Measurements from ENCODE around the gene ZBP1.
A peak's percentile ranks its signal among the peaks of the same experiment; 100 is the strongest.

Gene ZBP1

DNA sequence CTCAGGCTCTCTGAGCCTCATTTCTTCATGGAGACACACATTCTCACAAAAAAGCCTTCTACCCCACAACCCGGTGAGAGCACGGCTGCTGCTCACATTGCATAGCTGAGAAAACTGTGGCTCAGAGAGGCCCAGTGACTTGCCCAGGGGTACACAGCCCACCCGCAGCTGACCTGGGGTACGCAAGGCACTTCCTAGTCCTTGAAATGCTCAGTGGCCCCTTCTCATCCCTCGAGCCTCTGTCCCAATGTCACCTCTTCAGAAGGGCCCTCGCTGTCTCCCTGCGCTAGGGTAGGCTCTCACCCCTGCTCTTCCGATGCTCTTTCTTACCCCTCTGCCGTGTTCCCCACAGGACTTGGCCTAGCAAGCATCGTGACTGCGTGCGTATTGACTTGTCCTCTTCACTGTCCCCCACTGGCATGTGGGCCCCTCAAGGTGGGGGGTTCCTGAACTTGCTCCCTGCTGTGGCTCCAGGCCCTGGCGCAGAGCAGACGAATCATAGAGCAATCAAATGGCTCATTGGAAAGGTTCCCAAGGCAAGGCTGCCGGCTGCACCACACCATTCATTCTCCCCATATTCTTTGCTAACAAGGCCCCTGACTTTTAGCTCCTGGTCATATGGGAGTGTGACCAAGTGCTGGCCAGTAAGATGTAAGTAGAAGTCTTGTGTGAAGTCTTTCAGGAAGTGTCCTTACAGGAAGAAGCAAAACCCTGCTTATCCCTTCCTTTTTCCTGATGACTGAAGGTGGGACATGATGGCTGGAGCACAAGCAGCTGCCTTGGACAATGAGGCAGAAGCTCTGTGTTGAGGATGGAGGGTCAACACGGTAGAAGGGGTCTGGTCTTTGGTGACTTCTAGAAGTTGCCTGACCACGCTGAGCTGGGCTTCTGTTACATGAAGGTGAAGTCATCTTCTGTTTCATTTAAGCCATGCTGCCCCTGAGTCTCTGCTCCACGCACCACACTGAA is 36.7 kb downstream of the ZBP1 start:
- DNase-seq, result no peak

DNA sequence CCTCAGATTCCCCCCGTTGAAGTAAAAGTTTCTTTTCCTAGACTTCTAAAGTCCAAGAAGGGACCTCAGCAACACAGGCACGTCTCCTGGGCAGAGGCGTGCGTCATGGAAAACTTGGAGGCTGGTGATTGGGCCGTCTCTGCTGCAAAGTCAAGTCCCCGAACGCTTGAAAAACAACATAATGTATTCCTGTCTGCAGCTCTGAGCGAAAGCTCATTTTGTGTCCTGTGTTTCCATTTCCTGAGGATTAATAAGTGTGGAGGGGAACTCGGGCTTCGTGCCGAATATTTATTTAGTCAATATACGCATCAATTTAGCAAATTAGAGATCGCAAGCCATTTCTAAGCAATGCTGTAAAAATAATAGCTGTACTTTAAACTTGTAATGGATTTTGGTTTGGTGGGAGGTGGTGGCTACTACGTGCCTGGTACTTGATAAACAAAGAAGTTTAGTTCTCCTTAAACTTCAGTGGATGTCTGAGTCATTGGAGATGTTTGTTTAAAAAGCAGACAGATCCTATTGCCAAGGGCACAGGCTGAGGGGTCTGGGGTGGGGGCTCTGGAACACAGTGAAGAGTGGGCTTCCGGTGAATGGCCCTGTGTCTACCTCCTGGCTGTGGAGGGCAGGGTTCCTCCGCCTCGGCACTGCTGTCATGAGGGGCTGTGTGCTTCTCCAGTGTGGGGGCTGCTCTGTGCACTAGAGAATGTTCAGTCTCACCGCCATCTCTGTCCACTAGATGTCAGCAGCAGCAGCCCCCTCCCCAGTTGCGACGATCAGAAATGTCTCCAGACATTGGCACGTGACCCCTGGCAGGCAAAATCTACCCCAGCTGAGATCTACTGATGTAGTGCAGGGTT is 37.6 kb downstream of the ZBP1 start:
- peak; percentile 47 for DNase-seq

DNA sequence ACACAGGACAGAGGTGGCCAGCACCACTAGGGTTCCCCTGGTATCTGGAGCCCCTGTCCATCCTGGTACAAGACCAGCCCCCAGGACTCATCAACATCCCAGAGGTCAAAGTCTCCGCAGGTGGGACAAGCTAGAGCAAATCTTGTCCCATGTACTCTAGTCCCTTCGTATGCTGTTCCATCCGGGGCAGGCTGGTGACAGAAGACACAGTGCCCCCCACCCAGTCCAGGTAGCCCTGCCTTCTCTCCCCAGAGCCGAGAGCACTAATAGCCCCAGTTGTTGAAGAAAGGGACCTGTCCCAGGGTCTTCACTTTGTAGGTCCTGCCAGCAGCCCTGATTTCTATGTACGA is 38.2 kb downstream of the ZBP1 start:
- no peak for DNase-seq

DNA sequence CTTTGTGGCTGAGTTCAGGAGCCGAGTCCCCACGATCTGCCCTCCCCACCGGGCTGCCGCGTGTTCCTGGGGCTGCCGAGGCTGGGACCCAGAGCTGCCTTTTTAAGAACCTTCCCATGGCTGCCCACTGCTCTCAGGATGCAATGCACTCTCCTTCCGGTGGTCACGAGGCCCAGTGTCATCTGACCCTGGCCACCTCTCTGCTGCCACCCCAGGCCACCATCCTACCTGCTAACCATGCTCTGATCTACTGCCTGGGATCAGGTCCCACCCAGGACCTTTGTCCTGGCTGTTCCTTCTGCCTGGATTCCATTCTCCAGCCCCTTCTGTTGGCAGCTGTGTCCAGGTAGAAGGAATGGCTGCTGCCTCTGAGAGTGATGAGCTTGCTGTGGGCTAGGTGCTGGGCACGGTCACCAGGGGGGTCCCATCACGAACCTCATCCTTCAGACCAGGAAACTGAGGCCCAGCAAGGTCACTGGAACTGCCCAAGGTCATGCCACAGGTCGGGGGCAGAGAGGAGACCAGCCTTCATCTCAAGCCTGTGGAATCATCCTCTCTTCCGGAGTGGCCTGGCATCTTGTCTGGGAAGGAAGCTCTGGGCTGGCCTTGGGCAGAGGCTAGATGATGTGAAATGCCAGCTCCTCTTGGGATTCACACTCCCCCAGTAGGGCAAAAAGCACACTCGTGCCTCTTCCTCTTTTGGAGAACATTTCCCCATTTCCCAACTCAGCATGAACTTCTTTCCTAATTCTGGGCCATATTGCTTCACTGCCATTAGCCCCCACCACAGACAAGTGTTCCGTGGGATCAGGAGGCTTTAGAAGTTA is 38.8 kb downstream of the ZBP1 start:
- DNase-seq, result no peak

DNA sequence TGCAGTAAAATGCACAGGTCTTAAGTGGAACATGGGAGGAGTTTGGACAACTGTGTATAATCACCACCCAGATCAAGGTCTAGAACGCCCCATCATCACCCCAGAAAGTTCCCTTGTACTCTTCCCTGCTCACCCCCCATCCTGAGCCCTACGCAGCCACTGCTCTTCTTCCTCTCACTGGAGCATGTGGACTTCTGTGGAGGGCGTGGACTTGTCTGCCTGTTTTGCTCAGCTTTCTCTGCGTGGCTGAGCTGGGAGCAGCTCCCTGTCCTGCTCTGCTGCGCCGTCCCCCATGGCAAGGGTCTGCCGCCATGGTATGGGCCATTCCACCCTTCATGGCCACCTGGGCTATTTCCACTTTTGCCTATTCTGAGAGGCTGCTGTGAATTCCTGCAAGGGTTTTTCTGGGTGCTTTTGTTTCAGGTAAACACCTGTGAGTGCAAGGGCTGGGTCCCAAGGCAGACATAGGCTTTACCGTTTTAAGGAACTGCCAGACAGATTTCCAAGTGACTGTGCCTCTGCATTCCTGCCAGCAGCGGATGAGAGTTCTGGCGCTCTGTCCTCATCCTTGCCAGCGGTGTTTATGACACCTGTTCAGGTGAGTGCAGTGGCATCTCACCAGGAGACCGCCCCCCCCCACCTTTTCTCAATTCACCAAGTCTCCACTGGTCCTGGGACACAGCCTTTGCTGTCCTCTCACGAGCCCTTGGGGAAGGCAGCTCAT is 39.6 kb downstream of the ZBP1 start:
- DNase-seq, result no peak

DNA sequence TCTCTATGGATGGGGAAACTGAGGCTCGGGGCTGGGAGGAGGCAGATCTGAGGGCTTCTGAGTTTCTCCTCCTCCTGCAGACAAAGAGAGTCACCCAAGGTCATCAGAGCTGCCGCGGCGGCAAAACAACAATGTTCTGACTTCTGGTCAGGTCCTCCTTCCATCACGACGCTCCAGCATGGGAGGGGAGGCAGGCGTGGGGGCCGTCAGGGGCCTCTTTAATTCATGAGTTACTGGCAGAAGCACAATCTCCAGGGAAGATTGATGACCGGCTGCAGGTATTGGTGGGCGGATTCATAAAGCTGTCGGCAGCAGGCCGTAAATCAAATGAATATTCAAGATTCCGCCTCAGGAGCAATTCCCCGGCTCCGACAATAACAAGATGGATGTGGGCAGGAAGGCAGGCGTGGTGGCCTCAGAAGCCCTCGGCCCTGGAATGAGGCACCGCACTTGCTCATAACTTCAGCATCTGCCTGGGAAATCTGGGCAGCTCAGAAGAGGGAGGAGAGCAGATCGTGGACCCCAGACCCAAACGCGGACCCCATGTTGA is 40.3 kb downstream of the ZBP1 start:
- no peak for DNase-seq

DNA sequence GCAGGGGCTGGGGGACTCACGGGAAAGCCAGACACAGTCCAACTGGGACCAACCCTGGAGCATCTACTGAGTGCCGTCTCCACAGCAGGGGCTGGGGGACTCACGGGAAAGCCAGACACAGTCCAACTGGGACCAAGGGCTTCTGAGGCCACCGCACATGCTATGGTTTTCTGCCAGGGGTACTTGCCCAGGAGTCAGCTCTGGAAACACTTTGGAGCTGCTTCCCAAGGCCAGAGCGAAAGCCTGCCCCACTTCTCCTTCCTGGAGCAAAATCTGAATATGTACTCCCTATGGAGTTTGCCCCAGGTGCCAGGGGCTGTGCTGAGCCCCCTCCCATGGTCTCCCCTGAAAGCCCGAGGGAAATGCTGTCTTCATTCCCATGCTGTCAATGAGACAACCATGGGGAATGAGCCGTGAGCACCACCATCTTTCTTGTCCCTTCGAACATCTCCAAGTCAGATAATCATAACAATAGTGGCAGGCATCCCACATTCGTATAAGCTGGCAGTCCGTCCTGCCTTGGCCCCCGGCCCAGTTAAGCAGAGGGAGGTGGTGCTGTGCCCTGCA is 40.8 kb downstream of the ZBP1 start:
- DNase-seq, result no peak

DNA sequence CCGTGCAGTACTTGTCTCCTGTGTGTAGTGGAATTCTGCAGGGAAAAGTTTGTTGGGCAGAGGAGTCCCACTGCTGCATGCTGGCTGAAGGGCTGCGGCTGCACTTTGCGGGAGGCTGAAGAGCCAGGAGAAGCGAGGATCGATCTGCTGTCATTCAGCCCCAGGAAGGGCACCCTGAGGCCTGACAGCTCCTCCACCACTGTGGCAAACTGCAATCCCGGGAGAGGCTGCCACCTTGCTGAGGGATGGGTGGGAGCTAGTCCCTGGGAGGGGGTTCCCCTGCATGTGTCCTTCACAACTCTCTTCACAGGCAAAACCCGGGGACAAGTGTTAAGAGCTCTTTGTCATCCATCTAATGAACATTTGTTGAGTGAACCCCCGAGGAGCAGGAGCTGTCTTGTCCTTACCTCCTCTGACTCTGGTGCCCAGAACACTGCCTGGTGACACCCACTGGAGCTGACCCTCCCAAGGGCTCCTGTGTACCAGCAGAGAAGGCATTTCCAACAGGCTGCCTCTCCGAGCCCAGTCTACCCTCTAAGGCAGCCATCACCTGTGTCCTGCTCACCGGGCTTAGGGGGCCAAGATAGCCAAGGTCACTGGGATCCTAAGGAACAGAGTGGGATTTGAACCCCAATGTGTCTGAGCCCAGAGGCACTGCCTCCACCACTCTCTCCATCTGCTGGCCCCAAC is 41.6 kb downstream of the ZBP1 start:
- DNase-seq, result no peak

DNA sequence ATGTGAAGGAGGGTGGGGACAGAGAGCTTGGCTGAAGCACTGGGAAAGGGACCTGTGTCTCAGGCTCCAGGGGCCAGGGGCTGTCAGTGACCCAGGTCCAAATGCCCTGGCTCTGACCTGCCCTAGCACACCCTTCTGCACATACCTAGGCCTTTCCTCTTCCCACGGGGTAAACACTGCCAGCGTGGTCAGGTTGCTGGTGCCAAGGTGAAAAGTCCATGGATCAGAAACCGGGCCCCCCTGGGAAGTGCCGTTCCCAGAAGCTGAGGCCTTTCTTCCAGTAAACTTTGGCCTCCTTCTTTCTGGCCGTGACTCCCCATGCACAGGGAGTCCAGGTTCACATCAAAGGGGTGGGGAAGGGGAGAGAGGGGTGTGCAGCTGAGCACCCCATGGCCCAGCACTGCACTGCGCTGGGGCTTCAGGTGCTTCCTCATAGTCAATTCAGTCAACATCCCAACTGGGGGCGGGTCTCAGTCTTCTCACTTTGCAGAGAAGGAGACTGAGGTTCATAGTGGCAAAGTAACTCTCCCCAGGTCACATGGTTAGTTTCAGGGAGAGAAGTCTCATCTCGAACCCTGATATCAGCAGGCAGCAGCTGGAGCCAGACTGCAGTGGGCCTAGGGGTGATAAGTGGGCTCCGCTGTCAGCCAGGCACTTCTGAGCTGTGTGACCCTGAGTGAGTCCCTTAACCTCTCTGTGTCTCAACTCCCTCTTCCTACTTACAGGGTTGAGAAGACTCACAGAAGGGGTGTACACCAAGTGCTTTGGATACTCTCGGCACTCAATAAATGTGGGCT is 42.3 kb downstream of the ZBP1 start:
- no peak for DNase-seq

DNA sequence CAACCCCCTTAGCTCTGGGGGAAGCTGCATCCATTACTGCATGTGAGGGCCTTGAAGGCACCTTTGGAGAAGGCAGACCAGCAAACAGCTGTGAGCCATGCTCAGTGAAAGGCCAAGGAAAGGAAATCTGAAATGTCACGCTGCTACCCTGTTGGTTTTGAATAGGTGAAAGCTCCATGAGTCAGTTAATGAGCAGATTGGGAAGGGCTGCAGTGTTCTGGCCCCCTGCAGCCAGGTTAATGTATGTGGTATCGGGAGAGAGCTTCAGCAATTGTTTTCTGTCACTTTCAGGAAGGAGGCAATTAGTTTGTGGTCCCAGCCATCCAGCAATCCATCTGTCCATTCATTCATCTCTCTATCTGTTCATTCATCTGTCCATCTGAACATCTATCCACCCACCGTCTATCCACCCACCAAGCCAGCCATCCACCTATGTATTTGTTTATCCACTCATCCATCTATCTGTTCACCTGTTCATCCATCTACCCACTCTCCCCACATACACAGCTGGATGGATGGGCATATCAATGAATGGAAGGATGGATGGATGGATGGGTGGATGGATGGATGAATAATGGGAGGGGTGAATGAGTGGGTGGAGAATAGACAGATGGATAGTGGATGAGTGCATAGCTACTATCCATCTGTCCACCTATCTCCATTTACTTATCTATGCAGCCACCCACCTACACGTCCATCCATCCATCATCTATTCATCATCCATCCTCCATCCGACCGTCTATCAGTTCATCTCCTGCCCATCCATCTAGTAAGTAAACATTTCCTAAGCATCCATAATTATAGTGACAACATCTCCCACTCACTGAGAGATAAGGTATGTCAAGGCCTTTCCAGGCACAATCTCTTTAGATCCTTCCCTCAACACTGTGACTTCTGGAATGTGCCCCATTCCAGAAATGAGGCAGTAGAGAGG is 43.3 kb downstream of the ZBP1 start:
- DNase-seq, result peak; percentile 27

DNA sequence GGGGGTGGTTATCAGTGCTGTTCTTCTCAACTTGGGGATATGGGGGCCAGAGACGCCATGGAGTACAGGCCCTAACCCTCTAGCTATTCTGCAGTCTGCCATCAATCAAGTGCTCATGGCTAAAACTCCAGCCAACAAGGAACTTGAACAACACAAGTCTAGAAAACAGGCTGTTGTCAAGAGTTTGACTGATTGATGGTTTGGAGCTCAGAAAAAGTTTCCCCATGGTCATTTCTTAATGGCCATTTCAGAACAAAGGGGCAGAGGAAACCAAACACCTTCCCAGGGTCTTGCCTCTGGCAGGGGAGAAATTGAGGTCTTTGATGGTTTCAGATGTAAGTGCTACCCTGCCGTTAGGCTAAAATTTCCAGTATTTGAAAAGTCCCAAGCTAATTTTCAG is 44.2 kb downstream of the ZBP1 start:
- DNase-seq, result no peak

DNA sequence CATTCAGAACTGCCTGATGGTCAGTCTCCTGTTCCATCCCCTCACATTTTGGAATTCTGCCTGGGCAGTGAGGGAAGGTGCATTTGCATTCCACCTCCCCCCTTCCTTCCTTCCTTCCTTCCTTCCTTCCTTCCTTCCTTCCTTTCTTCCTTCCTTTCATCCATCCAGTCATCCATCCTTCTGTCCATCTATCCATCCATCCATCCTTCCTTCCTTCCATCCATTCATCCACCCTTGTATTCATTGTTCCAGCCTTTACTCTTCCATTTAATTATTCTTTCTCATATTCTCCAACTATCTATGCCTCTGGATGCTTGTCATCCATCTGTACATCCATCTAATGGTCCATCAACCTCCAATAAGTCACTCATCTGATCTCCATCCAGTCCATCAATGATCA is 45.3 kb downstream of the ZBP1 start:
- DNase-seq, result no peak

DNA sequence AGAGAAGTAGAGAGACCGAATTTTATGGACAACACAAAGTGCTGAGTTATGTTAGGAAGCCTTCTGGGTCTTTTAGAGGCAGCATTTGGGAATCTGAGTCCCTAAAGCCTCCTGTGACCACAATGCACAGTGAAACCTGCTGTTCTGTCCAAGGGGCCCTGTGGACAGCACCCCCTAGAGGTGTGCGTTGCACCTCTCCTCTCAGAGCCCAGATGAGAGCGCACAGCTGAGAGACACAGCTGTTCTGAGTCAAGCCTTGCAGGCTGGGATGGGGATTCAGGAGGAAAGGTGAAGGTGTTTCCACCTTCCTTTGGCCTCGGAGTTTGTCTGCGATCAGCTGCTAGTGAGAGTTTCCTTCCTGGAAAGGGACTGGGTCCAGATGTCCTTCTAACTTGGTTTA is 46.3 kb downstream of the ZBP1 start:
- DNase-seq, result no peak

DNA sequence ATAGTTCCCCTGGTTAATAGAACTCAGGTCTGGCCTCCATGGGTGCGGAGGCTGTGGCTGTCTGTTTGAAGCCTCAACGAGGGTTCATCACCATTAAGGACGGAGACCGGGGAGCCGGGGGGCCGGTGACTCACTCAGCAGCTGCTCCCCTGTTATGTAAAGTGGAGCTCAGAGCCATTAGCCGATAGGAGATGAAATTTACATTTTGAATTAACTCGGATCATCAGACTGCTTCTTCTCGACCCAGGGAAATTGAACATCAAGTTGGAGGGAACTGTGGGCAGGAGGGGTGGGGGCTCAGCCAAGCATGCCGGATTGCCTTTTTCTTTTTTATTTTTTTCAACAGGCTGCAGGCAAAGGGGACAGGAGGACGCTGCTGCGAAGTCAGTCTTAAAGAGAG is 47.0 kb downstream of the ZBP1 start:
- DNase-seq, result no peak

DNA sequence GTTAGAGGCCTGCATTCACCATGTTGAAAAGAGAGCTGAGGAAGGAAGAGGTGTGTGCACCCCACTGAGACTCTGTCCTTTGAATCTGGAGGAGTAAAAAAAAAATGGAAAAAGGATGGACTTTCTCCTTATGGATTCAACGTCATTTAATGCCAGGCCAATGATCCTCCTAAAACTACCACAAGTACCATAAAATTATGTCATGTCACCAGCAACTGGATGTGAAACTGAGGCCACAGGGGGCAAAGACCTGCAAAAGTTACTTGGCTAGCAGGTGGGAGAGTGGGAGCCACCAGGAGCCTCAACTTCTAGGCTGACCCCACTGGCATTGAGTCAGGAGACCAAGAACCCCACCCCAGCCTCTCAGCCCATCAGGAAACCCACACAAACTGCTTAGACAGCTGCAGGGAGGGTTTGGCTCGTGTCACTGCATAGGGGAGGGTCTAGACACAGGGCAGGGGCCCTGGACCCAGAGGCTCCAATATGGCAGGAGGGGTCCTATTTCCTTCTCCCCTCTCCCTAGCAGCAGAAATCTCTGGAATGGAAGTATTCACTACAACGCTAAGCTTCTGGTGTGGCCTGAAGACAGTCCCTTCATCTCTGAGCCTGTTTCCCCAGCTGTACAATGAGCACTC is 48.3 kb downstream of the ZBP1 start:
- DNase-seq, result no peak

DNA sequence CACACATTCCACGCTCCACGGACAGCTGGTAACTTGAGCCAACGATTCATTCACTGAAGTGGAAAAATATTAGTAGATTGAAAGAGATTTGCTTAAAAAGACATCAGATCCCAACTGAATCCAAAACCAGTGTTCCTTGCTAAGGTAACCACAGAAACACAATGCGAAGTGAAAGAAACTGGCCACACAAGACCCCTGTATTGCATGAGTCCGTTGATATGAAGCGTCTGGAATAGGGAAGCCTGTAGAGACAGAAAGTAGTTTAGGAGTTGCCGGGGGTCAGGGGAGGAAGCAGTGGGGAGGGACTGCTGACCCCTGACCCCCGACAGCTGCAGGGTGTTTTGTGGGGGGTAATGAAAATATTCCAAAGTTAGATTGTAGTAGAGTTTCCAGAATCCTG is 49.3 kb downstream of the ZBP1 start:
- DNase-seq, result no peak

DNA sequence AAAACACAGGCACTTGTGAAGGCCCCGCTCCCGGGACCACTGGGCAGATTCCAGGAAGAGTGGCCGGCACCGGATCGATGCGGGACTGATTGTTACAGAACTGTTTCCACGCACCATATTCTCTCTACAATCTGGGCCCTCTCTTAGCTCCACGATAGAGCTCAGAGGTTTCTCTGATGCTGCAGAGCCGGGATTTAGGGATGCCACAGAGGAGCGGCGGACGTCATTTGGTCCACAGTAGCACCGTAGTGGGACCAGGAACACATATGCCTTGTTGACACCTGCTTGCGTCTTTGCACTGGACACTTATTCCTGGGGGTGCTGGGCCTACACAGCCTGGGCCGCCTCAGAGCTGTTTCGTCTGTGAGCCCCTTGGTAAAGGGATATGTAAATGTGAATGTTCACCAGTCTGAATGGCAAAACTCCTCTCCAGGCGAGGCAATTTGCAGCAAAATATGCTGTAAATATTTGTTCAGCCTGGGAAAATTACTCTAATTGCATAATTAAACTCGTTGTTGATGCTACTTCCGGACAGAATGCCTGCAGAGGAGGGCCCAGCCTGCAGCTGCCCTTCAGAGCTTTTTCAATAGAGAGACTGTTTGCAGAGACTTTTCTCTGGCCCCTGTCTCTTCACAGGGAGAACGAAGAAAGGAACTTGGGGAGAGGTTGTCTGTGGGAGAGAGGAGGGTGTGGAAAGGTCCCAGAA is 49.9 kb downstream of the ZBP1 start:
- peak; percentile 85 for DNase-seq

DNA sequence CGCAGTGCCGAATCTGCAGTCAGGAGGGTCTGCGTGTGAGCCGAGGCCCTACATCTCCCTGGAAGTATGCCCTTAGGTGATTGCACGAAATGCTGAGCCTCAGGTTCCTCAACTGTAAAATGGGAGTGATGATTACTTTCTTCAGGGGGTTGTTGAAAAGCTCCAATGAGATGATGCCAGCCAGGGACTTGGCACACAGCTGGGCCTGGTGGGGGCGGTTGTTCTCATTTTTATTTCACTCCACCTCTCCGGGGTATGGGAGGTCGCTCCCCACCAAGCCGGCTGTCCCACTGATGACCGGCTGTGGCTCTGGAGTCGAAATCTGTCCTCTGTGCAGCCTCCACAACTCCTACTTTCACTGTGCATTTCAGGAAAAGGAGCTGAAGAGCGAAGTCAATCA is 51.3 kb downstream of the ZBP1 start:
- no peak for DNase-seq
